Testis (tissue), 3 donors: ENCODE results near the gene AQP12A. TPM values are rescaled to one million over a fixed set of nuclear protein-coding genes. Genes with fewer than 3 reads are reported as not detected.

Experiments
- DNase-seq: peaks from one replicate; pipeline ENCODE4 v3.0.0-alpha.2; 2019
- H3K27ac ChIP-seq, 2 donors: fragments of 200-600 bp; sonication (generic); one replicate each; pipeline ENCODE4 v1.5.1; 2019
- H3K27me3 ChIP-seq: fragments of 200-600 bp; sonication (generic); one replicate; pipeline ENCODE4 v1.5.1; 2019
- H3K36me3 ChIP-seq: fragments of 200-600 bp; sonication (generic); one replicate; pipeline ENCODE4 v1.5.1; 2017; ENCODE audit warnings: low read depth; ENCODE audit errors: missing control alignments
- H3K4me1 ChIP-seq: fragments of 200-600 bp; sonication (generic); one replicate; pipeline ENCODE4 v1.5.1; 2019
- H3K4me3 ChIP-seq, 2 donors: fragments of 200-600 bp; sonication (generic); one replicate each; pipeline ENCODE4 v1.5.1; 2017 to 2019
- H3K9me3 ChIP-seq: fragments of 200-600 bp; sonication (generic); one replicate; pipeline ENCODE4 v1.5.1; 2017
- POLR2A ChIP-seq: fragments of 450-650 bp; IDR thresholded peaks from one replicate; pipeline ENCODE4 v1.6.1; 2017; ENCODE audit warnings: antibody characterized with exemption, mild to moderate bottlenecking, moderate library complexity
- WGBS, 2 donors: methylation state at CpG; one replicate each; pipeline ENCODE4 v1.1.5; 2018; 5-methylcytosine and 5-hydroxymethylcytosine counted together
- intact Hi-C: fragments of 100-400 bp; cut with DNase I; formaldehyde crosslinking; loops from one replicate; pipeline ENCODE4 v1.15.1; 2023; ENCODE audit warnings: low total_unique reads
- polyA plus RNA-seq: library from polyadenylated mRNA; stranded (reverse); fragments of 350-450 nt; fragmentation: Illumina TruSeq; extraction: RNeasy Lipid Tissue Mini Kit (QIAGEN cat#74804); gene quantifications from one replicate; pipeline ENCODE4 v1.2.3, GENCODE V29; 2014; ENCODE audit warnings: low read depth, low replicate concordance; ENCODE audit not compliant: insufficient read depth
- total RNA-seq, 2 donors: library from RNA; depleted of rRNA; stranded (reverse); fragments of >200 nt; gene quantifications; one replicate each; pipeline ENCODE4 v1.2.3, GENCODE V29; 2016
- TF ChIP-seq, protein P1 (sequence below), 3 experiments: fragments of 450-650 bp in 2 of 3; fragments of 200-600 bp in 1 of 3; sonication (generic) in 1 of 3; IDR thresholded peaks; one replicate each; pipeline ENCODE4 v1.5.1; 2016 to 2019; ENCODE audit warnings: antibody characterized with exemption in 3 of 3, mild to moderate bottlenecking in 2 of 3, moderate library complexity in 1 of 3

AQP12A gene
- total and polyA plus RNA-seq, 3 donors from 2014 or later, result not detected

DNA sequence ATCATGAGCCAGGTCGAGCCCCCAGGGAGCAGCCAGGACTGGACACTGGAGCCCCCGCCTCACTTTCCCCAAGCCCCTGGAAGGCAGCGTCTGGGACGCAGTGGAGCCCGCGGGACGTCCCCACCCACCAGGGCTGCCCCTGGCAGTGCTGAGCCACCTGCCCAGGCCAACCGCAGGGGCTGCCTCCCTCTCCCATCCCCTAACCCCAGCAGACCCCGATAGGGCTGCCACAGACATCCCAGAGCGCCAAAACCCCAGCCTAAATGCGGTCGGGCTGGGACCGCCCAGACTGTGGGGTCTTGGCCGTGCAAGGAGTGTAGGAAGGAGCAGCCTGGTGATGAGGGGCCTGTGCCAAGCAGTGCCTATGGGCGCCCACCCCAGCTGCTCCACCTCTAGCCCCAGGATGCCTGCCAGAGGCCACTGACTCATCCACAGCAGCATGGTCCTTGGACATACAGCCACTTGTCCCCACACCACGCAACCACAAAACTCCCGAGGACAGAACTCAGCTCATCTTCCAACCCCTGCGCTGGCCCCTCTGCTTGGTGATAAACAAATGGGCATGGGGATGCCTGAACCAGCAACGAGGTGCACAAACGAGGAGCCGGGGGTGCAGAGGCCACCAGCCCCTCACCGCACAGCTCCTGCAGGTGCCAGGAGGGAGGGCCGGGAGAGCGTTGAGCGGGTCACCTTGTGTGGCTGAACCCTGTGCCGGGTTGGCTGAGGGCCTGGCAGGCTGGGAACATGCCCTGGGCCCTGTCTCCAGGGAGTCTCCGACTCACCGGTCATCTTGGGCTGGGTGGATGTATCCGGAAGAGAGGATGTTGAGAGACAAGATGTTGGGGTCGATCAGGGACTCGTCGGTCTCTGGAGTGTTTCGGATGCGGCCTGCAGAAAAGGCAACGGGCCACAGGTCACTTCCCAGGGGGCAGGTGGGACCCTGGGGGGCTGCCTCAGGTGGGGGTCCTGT lies 44.9 kb downstream of the AQP12A start:
- intact Hi-C loops, result no loop called here
- Histone ChIP-seq H3K36me3 (no peaks in the 10 kb centered on the region), H3K27me3 (no peaks in the 10 kb centered on the region), H3K27ac (no peak overlapping the region), H3K4me1 (no peaks in the 10 kb centered on the region), H3K4me3 (no peak overlapping the region), H3K9me3 (no peaks in the 10 kb centered on the region)
- 87 to 89% methylated on average over 27 to 35 of the region's 35 CpGs for WGBS, 2 donors
- DNase-seq, result no peak
- TF ChIP-seq, protein P1, sequence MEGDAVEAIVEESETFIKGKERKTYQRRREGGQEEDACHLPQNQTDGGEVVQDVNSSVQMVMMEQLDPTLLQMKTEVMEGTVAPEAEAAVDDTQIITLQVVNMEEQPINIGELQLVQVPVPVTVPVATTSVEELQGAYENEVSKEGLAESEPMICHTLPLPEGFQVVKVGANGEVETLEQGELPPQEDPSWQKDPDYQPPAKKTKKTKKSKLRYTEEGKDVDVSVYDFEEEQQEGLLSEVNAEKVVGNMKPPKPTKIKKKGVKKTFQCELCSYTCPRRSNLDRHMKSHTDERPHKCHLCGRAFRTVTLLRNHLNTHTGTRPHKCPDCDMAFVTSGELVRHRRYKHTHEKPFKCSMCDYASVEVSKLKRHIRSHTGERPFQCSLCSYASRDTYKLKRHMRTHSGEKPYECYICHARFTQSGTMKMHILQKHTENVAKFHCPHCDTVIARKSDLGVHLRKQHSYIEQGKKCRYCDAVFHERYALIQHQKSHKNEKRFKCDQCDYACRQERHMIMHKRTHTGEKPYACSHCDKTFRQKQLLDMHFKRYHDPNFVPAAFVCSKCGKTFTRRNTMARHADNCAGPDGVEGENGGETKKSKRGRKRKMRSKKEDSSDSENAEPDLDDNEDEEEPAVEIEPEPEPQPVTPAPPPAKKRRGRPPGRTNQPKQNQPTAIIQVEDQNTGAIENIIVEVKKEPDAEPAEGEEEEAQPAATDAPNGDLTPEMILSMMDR (IDR thresholded peaks at IDR 0.05), result no peak
- TF ChIP-seq POLR2A, result no peak

DNA sequence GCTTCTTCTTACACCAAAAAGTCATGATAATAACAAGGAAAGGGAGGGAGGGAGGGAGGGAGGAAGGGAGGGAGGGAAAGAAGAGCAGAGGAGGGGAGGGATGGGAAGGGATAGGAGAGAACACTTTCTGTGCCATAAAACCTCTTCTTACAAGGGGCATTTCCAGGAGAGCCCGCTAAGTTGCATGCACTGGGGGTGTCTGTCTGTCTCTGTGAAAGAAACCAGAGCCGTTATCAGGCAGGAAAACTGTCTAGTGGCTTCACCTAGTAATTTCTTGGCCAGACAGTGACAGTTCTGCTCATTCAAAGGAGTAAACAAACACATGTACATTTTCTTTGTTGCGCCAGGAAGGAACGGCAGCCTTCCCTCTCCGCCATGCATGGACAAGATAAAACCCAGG lies 45.8 kb downstream of the AQP12A start:
- intact Hi-C loops, result no loop called here
- H3K27me3 ChIP-seq, result no peaks in the 10 kb centered on the region
- H3K36me3 ChIP-seq, result no peaks in the 10 kb centered on the region
- H3K4me1 ChIP-seq, result no peaks in the 10 kb centered on the region
- TF ChIP-seq, protein P1 (IDR thresholded peaks at IDR 0.05), result no peak
- TF ChIP-seq POLR2A, result no peak
- WGBS, 2 donors, result 78 to 90% methylated on average over 5 of the region's 5 CpGs
- H3K27ac ChIP-seq, result no peak overlapping the region
- no peak overlapping the region for H3K4me3 ChIP-seq
- H3K9me3 ChIP-seq, result no peaks in the 10 kb centered on the region
- DNase-seq, result no peak

DNA sequence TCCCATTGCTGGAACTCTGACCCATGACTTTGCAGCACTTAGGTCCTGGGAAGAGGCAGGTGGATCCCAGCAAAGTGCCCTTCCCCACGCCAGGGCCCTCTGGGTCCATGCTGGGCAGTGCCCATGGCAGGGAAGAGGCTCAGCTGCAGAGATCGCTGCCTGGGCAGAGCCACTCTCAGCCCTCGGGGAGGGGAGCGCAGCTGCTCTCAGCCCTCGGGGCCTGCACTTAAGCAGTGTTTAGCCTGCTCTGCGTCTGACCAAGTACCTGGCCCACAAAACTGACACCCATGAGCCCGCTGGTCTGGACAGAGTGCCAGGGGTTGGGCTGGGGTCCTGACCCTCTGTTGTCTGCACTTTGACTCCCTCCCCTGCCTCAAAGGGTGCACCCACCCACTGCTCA lies 46.3 kb downstream of the AQP12A start:
- Histone ChIP-seq H3K4me1 (no peaks in the 10 kb centered on the region), H3K4me3 (no peak overlapping the region), H3K36me3 (no peaks in the 10 kb centered on the region), H3K9me3 (no peaks in the 10 kb centered on the region), H3K27ac (no peak overlapping the region), H3K27me3 (no peaks in the 10 kb centered on the region)
- intact Hi-C loops, result no loop called here
- no peak for TF ChIP-seq POLR2A
- TF ChIP-seq, protein P1 (IDR thresholded peaks at IDR 0.05), result no peak
- WGBS, 2 donors, result 87 to 90% methylated on average over 2 to 7 of the region's 7 CpGs
- no peak for DNase-seq

DNA sequence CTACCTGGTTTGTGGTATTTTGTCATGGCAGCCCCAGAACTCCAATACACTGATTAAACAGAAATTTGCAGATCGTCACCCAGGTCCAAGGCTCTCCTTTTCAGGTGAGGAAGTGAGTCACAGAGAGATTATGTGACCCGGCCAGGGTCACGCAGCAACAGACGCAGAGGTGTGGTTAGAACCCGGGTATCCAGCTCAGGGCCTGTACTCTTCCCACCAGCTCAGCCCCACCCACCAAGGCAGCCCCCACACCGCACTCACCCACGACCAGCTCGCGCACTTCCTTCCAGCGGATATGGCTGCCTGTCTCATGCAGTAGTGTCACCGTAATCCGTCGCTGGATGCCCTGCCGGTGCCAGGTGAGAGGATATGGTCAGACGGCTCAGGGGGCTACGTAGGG lies 48.1 kb downstream of the AQP12A start:
- TF ChIP-seq, protein P1 (IDR thresholded peaks at IDR 0.05), result no peak
- no peak for TF ChIP-seq POLR2A
- WGBS, 2 donors, result 87 to 89% methylated on average over 15 to 16 of the region's 16 CpGs
- intact Hi-C loops, result no loop called here

More for the DNA sequence above, 48.1 kb downstream of the AQP12A start:
- Histone ChIP-seq H3K4me1 (no peaks in the 10 kb centered on the region), H3K4me3 (no peak overlapping the region), H3K27me3 (no peaks in the 10 kb centered on the region), H3K9me3 (no peaks in the 10 kb centered on the region), H3K36me3 (no peaks in the 10 kb centered on the region), H3K27ac (no peak overlapping the region)
- no peak for DNase-seq
